Measurements from ENCODE around the gene INTS11. TPM values are rescaled to one million over a fixed set of nuclear protein-coding genes. Genes with fewer than 3 reads are reported as not detected.

Gene INTS11
- total RNA-seq, 1 donor from 2014 or later, result 28.2 TPM

DNA sequence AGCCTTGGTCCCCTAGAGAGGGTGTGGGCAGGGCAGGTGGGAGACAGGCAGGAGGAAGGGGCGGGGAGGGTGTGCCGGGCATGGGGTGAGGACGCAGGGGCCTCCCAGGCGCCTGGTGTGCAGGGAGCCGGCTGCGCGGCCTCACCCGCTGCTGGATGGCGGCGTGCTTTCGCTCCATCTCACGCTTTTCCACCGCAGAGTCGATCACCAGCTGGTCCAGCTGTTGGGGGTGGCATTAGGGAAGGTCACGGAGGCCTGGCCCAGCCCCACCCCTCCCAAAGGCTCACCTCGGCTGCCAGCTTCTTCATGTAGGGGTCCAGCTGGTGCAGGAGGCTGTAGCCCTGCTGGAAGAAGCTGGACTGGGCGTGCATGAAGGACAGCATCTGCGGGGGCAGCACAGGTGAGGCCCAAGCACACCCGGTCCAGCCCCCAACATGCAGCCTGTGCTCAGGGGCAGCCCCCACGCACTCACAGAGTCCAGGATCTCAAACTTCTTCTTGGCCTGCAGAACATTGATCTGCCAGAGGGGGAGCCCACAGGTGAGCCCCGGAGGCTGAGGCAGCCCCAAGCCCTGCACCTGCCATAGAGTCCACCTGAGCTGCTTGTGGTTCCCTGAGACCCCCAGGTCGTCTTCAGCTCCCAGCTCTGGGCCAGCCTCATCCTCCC, 24.6 kb downstream of the INTS11 start:
- DNase-seq, result no peak

DNA sequence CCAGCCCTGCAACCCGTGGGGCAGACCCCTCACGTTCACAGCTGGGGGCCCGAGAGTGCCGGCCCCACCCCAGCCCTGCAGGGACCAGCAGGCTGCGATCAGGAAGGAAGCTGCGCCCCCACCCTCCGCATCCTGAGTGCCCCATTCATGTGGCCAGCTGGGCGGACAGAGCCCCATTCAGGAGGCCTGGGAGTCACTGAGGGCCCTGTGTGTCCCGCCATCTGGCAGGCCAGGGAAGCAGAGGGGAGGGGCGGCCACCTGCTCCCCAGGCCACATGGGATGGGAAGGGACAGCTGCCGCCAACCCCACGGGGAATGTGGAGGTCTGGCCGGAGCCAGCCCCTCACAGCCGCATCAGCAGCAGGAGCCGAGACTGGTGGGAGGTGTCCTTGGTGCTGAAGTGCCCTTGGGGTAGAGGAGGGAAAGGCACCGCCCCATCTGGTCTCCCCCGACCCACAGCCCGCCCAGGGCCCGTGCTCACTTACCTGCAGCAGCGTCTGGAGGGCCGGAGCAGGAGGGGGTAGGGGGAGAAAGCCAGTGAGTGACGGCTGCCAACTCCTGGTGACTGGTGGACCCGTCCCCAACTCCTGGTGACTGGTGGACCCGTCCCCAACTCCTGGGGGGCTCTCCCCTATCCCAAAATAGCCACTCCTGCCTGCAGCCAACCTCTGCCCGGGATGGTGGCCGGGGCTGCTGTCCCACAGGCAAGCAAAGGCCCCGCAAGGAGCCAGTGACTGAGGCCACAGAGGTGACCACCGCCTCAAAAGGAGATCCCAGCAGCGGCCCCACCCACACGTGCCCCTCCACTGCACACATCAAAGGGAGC, 25.4 kb downstream of the INTS11 start:
- DNase-seq, result peak; percentile 80

- DNase-seq, result no peak
These were observed 26.5 kb downstream of the INTS11 start for GRCh38 chr1:1297802-1298424.

- DNase-seq, result no peak
These were observed 28.1 kb downstream of the INTS11 start for GRCh38 chr1:1296070-1297061.

DNA sequence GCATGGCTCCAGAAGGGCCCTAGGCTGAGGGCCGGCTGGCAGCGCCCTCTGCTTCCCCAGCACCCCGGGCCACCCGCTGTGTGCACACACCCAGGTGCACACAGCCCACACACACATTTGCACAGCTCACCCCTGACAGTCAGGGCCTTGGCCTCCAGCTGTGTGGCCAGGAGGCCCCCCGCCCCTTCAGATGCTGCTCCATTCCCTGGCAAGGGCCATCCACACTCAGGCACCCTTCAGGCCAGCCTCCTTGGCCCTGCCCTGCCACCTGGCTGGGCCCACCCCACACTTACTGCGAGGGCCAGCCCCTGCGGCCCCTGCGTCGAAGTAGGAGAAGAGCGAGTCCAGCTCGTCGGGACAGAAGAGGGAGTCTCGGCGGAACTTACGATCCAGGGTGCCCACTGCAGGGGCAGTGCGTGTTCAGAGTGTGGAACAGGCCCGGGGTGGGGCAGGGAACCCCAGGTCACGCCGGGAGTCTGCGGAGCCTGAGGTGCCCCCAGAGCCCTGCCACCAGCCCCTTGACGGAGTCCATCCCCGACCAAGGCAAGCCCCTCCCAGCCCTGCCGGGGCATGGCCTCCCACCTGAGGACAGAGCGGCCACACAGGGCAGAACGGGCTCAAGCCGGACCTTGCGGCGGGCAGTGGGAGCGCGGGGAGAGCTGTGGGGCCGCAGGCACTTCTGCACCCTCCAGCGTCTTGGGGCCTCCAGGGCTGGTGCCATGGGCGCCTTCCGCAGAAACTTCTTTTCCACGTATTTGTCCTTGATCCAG, 29.1 kb downstream of the INTS11 start:
- no peak for DNase-seq

GRCh38 chr1:1294250-1294890, 30.1 kb downstream of the INTS11 start:
- DNase-seq, result no peak

- no peak for DNase-seq
These were observed 30.9 kb downstream of the INTS11 start for GRCh38 chr1:1293263-1294249.

DNA sequence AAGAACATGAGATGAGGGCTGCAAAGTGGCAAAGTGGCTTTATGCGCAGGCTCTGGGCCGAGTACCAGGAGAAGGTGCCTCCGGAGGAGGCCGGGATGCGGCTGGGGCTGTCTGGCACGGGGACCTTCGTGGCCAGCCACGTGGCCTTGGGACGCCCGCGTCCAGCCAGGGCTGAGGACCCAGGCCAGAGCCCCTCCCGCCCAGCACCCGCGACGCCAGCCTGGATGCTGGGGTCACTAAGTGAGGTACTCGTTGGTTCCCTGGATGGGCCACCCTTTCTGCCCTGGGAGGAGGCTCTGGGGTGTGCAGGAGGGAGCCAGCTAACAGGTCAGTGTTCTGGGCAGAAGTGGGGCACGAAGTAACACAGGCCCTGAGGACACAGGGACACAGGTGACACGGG, 31.6 kb downstream of the INTS11 start:
- no peak for DNase-seq

GRCh38 chr1:1292442-1292779, 32.0 kb downstream of the INTS11 start:
- no peak for DNase-seq

DNA sequence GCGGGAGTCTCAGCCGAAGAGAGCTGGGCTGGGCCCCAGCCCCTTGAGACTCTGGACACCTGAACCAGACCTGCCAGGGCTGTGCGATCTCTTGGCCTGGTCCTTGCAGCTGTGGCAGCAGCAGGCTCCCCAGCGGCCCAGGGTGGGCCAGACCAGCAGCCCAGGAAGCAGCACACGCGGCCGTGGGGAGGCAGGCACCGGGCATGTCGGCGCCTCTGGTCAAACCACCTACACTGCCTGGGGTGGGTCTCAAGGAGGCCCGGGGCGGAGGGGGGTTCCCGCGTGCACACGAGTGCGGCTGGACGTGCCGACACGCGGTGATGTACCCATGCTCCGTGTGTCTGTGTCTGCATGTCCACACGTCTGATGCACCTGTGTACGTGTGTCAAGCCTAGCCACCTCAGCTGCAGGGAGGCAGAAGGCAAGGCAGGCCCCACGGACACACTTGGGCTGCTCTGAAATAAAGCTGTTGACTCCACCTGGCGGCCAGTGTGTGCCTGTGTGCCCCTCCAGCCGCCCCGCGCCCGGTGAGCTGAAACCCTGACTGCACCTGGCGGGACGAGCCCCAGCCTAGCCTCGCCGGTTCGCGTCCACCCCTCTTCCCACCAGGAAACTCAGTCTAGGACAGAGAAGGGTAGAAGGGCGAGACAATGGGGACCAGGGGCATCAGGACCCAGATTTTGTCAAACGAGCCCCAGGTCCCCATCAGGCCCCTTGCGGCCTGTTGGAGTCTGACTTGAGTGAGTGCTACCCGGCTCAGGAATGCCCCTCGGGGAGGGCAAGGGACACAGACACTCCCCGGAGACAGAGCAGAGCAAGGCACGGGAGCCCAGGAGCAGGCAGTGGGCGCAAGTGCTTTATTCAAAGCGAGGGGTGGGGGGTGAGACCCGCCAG, 32.7 kb downstream of the INTS11 start:
- peak; percentile 32 for DNase-seq

DNA sequence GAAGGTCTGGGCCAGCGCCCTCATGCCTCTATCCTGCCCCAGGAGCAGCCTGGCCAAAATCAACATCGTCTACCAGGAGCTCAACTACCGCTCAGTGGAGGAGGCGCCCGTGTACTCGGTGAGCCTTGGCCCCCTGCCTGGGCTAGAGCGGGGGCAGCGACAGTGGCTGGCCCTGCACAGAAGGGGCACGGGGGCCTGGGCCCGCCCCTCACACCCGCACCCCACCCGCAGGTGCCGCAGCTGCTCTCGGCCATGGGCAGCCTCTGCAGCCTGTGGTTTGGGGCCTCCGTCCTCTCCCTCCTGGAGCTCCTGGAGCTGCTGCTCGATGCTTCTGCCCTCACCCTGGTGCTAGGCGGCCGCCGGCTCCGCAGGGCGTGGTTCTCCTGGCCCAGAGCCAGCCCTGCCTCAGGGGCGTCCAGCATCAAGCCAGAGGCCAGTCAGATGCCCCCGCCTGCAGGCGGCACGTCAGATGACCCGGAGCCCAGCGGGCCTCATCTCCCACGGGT, 33.4 kb downstream of the INTS11 start:
- DNase-seq, result no peak

DNA sequence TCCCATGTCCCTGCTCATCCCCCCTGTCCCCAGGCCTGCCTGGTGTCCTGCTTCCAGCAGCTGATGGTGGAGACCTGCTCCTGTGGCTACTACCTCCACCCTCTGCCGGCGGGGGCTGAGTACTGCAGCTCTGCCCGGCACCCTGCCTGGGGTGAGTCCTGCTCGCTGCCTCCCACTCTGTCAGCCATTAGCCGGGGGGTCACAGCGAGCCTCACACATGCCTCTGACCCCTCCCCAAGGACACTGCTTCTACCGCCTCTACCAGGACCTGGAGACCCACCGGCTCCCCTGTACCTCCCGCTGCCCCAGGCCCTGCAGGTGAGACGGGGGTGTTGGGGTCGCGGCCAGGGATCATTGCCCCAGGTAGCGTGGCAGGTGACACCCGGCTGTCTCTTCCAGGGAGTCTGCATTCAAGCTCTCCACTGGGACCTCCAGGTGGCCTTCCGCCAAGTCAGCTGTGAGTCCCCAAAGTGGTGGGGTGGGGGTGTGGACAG, 34.2 kb downstream of the INTS11 start:
- DNase-seq, result no peak

DNA sequence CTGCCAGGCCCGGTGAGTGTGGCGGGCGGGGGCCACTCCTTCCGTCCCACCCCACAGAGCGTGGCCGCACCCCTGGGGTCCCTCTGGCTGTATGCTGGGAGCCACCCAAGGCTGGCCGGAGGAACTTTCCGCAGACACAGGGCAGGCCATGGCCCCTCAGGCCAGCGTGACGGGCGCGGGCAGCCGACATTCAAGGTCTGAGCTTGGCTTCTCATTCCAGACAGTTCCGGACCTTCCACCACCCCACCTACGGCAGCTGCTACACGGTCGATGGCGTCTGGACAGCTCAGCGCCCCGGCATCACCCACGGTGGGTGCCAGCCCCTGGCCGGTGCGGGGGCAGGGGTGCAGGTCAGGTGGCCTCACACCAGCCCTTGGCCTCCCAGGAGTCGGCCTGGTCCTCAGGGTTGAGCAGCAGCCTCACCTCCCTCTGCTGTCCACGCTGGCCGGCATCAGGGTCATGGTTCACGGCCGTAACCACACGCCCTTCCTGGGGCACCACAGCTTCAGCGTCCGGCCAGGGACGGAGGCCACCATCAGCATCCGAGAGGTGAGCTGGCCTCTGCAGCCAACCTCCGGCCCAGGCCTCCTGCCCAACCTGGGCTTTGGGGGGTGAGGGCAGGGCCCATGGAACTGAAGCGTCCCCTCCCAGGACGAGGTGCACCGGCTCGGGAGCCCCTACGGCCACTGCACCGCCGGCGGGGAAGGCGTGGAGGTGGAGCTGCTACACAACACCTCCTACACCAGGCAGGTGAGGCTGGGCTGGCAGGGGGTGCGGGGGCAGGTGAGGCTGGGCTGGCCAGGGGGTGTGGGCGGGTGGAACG, 37.0 kb downstream of the INTS11 start:
- DNase-seq, result no peak

GRCh38 chr1:1286313-1287261, 37.9 kb downstream of the INTS11 start:
- no peak for DNase-seq

DNA sequence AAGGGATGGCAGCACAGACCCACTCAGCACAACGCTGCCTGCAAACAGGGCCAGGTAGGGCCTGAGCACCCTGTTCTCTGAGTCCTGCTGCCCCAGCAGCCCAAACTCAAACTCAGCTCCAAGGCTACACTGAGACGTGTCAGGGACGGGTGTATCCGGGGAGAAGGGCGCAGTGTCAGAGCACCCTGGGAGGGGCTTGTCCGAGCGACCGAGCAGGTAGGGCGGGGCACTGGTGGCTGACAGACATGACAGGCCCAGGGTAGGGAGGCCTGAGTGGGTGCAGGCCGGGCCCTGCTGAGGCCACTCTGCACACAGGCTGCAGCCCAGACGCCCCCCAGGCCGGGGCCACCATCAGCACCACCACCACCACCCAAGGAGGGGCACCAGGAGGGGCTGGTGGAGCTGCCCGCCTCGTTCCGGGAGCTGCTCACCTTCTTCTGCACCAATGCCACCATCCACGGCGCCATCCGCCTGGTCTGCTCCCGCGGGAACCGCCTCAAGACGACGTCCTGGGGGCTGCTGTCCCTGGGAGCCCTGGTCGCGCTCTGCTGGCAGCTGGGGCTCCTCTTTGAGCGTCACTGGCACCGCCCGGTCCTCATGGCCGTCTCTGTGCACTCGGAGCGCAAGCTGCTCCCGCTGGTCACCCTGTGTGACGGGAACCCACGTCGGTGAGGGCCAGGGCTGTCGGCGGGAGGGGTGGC, 38.7 kb downstream of the INTS11 start:
- DNase-seq, result no peak

All from occipital lobe (tissue), 2 donors.